Measurements from ENCODE around the gene FRMD8. TPM values are rescaled to one million over a fixed set of nuclear protein-coding genes. Genes with fewer than 3 reads are reported as not detected.

Gene FRMD8
- polyA plus RNA-seq, 1 donor: 11.4 TPM

DNA sequence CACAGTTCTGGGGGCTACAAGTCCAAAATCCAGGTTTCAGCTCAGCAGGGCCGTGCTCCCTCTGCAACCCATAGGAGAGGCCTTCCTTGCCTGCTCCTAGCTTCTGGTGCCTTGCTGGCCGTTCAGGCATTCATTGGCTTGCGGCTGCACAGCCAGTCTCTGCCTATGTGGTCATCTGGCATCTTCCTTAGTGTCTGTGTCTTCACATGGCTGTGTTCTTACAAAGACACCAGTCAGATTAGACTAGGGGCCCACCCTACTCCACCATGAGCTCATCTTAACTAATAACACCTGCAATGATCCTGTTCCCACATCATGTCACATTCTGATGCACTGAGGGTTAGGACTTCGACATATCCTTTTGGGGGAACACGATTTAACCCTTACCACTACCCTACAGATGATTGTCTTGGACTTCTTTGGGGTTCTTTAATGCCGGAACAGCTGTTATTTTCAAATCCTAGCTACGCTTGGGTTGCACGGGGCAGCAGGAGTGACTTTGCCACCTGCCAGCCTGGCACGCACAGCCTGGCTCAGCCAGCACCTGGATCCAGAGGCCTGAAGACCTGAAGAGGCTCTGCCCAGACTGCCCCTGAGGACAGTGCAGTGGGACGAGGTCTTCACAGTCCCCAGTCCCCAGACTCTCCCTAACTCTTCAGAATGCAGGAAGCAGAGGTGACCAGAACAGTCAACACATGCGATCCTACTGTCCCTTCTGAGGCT, 28.5 kb downstream of the FRMD8 start:
- DNase-seq: no peak

DNA sequence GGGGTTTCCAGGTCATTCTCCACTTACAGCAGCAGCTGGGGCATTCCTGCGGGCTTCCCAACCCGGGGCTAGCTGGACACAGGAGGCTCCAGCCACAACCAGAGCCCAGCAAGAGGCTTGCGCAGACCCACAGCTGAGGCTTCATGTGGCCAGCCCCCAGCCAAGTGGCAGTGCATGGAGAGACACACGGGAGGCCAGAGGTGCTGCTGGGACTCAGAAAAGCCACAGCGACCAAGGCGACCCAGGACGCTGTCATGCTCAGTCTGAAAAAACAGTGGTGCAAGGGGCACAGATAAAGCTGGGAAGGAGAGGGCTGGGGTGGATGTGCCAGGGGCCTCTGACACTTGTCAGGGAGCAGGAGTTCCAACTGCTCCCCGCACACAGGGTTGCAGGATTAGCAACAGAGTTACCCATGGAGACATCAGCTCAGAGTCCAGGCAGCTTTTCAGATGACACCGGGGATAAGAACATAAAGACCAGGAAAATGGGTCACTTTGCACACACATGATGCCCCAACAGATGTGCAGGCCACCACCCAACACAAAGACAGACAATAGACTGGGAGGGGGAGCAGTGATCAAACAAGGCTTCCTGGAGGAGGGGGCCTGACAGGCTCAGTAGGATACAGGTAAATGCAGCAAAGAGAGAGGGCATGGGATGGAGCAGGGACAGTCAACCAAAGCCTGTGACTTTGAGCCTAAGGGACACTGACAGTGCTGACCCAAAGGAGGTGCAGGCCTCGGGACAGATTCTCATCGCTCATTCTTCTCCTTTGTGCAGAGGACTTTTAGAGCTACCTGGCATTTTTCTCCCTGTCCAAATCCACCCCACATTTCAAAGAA, 29.3 kb downstream of the FRMD8 start:
- DNase-seq: no peak

DNA sequence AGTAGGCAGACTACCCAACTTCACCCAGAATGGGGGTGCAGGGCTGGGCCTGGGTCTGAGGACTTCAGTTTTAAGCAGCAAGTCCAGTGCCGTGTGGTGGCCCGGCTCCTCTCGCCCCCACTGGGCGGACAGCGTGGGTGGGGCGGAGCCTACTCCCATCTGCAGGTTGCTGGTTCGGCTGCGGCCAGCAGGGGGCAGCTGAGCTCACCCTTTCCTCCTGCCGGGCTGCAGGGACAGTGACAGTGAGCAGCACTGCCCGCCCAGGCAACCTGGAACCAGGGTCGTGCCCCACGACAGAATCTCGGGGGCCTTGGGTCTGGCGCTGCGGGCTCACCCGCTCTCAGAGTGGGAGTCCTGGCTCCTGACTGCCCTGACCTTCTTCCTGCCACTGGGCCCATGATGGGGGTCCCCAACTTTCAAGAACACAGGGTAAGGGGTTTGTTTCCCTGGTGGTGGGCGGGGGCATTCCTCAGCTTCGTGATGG, 29.9 kb downstream of the FRMD8 start:
- DNase-seq: peak; percentile 90

DNA sequence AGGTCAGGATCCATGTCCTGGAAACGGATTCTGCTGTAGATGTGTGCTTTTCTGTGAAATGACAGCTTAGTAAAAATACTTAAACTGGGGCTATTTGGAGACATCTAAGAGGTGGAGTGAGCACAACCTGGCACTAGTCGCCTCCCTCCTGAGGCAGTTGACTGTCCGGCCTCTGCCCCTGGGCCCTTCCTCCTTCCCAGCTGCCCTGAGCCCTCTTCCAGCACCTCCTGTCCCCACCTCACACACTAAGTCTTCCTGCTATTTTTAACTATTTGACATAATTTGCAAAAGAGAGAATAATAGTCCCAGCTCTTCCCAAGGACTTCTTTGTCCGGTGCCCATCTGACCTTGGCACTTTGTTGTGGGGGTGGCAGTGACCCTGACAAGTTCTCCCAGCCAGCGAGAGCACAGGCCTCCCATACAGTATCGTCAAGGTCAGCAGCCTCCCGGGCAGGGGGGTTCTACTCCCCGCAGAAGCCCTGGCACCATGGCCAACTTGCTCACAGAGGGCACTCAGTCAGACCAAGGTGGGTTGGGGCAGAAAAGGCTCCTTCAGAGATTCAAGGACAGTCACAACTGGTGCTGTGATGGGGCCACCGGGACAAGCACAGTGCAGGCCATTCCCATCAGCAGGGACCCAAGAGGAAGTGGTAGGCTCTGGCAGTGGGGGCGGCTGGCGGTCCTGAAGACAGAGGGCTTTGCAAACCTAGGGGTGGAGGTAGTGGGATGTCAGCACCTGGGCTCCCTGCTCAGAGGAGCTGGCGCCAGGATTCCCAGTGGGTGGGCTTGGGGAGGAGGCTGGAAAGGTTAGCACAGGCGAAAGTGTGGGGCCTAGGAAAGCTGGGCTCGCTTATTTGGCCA, 30.6 kb downstream of the FRMD8 start:
- no peak for DNase-seq

DNA sequence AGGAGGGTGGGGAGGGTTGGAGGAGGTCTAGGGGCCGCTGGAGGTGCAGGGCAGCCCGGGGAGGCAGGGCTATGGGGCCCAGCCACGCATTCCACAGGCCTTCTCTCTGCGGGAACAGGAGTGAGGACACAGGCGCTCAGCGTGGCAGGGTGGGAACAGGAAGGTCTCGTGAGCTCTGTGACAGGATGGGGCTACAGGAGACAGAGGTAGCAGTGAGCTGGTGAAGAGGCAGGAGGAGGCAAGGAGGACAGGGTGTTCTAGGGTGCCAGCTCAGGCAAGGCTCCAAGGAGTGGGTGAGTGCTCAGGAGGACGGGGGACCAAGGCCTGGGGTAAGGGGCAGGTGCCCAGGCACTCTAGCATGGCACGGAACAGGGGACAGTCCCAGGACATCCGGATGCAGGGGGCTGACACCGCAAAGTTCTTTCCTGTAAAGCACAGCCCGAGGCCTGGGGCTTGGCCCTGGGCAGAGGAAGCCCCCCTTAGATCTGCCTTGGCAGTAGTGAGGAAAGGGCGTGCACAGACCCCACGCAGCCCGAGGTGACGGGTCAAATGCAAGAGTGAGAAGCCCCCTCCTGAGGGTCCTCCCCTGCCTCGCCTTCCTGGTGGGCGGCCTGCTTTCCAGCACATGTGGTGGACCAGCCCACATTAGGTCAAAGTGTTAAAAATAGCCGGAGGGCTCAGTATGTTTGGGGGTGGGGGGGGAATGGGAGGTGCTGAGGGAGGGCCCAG, 31.4 kb downstream of the FRMD8 start:
- no peak for DNase-seq

DNA sequence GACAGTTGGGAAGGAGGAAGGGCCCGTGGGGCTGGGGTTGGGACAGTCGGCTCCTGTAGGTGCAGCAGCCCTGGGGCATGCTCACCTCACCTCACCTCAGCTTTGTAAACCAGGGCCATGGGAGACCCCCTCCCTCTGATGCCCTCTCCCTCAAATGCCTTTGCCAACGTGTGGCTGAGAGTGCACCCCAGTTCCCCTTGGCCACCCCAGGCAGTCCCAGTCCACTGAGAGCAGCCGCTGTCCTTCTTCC, 31.9 kb downstream of the FRMD8 start:
- no peak for DNase-seq

DNA sequence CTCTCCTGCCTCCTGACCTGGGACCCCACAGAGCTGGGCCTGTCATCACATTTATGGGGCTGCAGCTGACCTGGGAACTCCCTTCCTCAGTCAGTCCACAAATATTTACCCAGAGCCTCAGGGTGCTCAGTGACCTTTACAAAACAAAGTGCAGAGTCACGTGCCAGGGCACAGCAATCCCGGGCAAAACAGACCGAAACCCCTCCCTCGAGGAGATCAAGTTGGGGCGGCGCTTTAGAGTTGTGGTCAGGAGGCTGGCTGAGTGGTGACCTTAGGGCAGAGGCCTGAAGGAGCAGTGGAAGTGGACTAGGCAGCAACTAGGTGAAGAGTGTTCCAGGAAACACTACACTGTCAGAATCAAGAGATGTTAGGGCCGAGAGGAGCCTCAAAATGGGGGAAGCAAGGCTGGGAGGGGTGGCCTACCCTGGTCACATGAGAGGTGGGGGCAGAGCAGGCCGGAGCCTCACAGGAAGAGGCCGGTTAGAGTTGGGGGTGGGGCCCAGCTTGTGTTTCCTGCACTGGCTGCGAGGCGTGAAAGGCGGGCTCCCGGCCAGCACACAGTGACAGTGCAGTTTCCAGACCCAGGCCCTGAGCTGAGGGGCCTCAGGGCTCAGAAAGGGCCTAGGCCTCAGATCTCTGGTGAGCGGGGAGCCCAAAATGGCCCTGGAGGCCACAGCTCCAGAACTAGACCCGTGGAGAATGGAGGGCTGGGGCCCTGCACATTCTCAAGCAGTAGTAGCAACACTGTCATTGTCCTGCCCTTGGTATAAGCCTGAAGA, 32.4 kb downstream of the FRMD8 start:
- DNase-seq: peak; percentile 95

DNA sequence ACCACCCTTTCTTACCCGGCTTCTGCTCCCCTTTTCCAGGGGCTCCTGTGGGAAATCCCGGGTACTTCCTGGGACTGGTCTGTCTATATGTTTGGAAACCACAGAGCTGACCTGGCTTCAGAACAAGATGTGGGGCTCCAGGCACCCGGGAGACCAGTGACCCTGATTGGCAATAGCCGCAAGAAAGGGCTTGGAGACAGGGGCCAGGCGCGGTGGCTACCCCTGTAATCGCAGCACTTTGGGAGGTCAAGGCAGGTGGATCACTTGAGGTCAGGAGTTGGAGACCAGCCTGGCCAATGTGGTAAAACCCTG, 33.0 kb downstream of the FRMD8 start:
- no peak for DNase-seq

DNA sequence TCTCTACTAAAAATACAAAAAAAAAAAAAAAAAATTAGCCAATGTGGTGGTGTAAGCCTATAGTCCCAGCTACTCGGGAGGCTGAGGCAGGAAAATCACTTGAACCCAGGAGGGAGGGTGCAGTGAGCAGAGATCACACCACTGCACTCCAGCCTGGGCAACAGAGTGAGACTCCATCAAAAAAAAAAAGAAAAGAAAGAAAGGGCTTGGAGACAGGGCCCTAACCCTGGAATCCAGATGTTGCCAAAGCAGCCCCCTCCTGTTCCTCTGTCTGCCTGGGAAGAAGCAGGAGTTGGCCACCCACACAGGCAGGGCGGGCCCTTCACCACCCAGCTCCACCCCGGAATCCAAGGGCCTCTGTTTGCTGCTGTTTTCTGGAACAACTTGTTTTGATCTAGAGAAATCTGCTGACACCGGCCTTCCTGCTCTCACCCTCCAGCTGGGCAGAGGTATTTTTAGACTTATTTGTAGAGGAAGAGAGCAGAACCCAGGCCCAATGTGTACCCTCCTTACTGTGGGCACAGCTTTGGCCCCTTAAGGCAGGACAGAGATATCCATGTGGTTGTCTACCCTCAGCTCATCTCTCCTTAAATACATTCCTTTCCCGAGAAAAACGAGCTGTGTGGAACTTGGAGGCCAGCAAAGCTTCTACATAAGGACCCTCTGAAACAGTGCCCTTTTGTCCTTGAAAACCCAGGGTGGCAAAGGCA, 33.5 kb downstream of the FRMD8 start:
- peak; percentile 82 for DNase-seq

DNA sequence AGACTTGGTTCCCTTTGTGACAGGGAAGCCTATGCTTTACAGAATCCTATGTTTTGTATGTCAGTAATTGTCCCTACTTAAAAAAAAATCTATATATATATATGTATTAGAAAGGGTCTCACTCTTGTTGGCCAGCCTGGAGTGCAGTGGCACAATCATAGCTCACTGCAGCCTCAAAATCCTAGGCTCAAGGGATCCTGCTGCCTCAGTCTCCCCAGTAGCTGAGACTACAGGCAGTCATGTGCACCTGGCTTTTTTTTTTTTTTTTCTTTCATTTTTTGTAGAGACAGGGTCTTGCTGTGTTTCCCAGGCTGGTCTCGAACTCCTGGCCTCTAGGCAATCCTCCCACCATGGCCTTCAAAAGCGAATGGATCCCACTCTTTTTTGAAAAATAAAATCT, 34.1 kb downstream of the FRMD8 start:
- DNase-seq: no peak

DNA sequence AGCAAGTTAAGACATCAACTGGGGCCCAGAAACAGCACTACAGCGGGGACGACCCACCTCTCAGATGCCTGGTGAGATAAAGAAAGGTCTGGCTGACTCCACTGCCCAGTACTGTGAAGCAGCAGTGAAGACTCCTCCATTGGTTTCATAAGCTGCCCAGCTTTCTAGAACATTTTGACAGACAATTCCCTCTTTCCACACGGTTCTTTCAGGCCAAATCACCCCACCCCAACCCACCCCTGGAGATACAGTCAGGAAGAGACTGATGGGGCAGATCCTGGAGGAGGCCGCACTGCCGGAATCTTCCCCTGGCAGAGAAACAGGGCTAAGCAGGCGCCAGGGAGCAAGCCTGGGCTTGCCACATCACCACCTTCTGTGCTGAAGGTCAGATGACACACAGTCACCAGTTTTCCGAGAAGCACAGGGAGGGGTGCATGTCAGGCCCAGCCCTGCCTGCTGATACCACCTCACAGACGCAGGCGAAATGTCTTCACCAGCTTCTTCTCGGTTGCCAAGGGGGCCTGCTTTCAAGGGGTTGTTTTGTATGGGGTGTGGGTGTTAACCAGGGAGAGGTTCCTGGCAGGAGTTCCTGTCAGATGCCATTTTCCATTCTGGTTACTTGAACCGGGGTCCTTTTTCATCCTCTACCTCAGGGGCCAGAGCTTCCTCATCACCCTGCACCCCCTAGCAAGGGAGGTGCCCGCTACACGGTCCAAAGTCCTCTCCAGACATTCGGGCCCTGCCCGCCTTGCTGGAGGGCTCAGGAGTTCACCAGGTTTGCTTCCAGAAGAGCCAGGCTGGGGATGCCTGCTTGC, 34.7 kb downstream of the FRMD8 start:
- DNase-seq: peak; percentile 85

DNA sequence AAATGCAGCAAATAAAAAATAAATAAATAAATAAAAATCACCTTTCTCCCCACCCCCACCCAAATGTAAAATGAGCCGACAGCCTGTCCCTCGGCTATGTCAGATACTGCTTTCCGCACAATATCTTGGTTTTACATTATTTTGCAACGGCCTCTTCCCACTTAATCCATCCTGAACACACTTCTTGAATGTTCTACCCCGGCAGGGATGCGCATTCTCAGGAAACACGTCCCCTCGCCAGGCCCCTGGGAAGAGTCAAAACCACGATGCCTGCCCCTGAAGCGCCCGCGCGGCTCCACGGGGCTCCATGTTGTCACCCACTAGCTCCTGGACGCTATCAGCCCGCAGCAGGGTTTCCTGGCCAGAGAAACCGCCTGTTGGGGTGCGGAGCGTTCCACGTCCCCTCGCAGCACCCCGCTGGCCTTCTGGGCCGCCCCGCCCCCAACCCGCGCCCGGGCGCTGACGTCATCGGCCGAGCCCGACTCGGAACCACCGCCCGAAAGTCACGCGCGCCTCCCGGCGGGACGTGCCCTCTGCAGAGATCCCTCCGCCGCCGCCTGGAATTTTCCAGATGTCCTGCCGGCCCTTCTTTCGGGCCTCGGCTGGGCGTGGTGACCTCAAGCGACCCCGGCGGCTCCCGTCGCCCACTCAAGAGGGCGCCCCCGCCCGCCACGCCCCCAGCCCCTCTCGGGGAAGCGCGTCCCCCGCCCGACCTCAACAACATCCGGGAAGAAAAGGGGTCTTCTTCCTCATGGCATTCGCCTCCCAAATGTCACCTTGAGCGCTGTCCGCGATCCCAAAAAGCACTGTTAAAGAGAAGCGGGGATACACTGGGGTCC, 35.6 kb downstream of the FRMD8 start:
- DNase-seq: peak; percentile 97

DNA sequence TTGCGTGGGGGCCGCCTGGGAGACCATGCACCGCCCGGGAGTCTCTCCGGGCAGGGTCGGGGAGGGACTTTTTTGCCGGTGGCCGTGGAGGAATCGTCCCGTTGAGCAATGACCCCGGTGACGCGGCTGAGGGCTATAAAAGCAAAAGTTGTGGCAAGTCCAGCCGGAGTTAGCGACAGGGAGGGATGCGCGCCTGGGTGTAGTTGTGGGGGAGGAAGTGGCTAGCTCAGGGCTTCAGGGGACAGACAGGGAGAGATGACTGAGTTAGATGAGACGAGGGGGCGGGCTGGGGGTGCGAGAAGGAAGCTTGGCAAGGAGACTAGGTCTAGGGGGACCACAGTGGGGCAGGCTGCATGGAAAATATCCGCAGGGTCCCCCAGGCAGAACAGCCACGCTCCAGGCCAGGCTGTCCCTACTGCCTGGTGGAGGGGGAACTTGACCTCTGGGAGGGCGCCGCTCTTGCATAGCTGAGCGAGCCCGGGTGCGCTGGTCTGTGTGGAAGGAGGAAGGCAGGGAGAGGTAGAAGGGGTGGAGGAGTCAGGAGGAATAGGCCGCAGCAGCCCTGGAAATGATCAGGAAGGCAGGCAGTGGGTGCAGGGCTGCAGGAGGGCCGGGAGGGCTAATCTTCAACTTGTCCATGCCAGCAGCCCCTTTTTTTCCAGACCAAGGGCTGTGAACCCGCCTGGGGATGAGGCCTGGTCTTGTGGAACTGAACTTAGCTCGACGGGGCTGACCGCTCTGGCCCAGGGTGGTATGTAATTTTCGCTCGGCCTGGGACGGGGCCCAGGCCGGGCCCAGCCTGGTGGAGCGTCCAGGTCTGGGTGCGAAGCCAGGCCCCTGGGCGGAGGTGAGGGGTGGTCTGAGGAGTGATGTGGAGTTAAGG, 36.4 kb downstream of the FRMD8 start, which contains the start of gene NEAT1:
Gene NEAT1, plus strand, starts transcription at position 166 of the 883 bp plus-strand sequence.
- DNase-seq: peak; percentile 94

DNA sequence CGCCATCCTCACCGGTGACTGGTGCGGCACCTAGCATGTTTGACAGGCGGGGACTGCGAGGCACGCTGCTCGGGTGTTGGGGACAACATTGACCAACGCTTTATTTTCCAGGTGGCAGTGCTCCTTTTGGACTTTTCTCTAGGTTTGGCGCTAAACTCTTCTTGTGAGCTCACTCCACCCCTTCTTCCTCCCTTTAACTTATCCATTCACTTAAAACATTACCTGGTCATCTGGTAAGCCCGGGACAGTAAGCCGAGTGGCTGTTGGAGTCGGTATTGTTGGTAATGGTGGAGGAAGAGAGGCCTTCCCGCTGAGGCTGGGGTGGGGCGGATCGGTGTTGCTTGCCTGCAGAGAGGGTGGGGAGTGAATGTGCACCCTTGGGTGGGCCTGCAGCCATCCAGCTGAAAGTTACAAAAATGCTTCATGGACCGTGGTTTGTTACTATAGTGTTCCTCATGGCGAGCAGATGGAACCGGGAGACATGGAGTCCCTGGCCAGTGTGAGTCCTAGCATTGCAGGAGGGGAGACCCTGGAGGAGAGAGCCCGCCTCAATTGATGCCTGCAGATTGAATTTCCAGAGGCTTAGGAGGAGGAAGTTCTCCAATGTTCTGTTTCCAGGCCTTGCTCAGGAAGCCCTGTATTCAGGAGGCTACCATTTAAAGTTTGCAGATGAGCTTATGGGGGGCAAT, 37.2 kb downstream of the FRMD8 start:
- DNase-seq: no peak

DNA sequence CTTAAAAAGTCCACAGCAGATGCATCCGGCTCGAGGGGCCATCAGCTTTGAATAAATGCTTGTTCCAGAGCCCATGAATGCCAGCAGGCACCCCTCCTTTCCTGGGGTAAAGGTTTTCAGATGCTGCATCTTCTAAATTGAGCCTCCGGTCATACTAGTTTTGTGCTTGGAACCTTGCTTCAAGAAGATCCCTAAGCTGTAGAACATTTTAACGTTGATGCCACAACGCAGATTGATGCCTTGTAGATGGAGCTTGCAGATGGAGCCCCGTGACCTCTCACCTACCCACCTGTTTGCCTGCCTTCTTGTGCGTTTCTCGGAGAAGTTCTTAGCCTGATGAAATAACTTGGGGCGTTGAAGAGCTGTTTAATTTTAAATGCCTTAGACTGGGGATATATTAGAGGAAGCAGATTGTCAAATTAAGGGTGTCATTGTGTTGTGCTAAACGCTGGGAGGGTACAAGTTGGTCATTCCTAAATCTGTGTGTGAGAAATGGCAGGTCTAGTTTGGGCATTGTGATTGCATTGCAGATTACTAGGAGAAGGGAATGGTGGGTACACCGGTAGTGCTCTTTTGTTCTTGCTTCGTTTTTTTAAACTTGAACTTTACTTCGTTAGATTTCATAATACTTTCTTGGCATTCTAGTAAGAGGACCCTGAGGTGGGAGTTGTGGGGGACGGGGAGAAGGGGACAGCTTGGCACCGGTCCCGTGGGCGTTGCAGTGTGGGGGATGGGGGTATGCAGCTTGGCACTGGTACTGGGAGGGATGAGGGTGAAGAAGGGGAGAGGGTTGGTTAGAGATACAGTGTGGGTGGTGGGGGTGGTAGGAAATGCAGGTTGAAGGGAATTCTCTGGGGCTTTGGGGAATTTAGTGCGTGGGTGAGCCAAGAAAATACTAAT, 38.0 kb downstream of the FRMD8 start:
- DNase-seq: no peak

All from hindlimb muscle (tissue), 1 donor.